Anterior cingulate cortex (tissue), 58 donors: ENCODE data around the gene FRY.

Source experiments
- DNase-seq, 58 donors: peaks; one replicate each; lab custom pipeline; 2025; lab: John Stamatoyannopoulos, UW

Gene FRY

GRCh38 chr13:32282096-32282711, 250.6 kb downstream of the FRY start:
- no peak for DNase-seq

DNA sequence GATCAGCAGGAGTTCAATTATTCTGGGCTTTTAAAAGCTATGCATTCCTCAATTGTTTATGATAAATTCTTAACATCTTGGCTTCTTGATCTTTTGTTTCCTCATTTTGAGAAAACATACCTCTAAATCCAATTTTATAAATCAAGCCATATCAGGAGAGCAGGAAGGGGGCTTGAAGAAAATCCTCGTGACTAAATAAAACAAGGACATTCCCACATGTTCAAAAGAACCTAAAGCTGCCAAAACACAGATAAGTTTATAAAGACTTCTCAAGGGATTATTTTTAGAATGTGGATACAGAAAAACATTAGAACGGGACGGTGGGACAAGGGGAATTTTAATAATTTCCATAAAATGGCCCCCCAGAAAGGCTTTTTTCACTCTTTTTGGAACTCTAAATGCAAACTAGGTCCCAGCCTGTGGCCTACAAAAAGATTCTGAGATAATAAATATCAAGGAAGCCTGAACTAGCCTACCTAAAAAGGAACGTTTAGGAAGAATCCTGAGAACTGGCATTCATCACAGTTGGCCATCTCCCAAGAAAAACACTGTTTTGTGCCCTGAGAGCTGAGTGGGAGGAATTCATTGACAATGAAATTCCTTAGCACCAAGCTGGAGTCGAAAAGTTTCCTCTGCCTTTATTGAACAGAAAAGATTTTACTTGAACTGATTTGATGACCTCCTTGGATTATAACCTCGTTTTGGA, 253.5 kb downstream of the FRY start:
- DNase-seq: peak in 6 of 58 donors; percentile 1 to 44 (median 4)

DNA sequence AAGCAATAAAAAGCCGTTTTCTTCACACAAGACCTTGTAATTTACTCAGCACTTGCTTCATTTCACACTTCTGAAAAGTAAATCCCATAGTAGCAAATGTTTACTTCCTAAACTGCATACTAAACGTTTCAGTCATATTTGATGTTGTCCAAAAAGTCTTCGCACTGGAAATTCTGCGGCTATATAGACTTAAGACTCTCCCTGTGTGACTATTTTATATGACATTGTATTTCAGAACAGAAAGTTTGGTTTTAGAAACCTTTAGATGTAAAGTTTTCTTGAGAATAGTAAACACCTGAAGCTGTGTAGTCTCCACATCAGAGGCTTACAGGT, 254.0 kb downstream of the FRY start:
- DNase-seq: no peak

- DNase-seq: no peak
Measured at GRCh38 chr13:32297206-32297605, 265.6 kb downstream of the FRY start.

- DNase-seq: no peak
Measured at GRCh38 chr13:32298695-32299094, 267.1 kb downstream of the FRY start.

- DNase-seq: no peak
Measured at GRCh38 chr13:32299893-32300292, 268.3 kb downstream of the FRY start.

- DNase-seq: no peak
Measured at GRCh38 chr13:32300406-32300805, 268.8 kb downstream of the FRY start.

DNA sequence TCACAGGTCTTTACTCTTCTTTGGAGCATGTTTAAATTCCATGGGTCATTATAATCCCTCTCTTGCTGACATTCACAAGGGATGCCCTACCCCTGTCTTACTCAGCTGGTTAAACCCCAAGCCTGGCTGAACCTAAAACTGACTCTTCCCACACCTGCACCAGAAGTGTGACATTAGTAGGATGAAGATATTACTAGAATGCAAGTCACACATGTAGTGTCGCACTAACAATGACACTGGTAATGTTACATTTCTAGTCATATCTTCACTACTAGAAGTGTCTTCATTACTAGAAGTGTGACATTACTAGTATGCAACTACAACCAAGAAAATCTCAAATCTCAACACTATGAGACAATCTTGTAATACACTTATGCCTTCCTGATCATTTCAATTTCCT, 269.3 kb downstream of the FRY start:
- no peak for DNase-seq

GRCh38 chr13:32302461-32302860, 270.9 kb downstream of the FRY start:
- no peak for DNase-seq

- DNase-seq: no peak
Measured at GRCh38 chr13:32305646-32306045, 274.1 kb downstream of the FRY start.

DNA sequence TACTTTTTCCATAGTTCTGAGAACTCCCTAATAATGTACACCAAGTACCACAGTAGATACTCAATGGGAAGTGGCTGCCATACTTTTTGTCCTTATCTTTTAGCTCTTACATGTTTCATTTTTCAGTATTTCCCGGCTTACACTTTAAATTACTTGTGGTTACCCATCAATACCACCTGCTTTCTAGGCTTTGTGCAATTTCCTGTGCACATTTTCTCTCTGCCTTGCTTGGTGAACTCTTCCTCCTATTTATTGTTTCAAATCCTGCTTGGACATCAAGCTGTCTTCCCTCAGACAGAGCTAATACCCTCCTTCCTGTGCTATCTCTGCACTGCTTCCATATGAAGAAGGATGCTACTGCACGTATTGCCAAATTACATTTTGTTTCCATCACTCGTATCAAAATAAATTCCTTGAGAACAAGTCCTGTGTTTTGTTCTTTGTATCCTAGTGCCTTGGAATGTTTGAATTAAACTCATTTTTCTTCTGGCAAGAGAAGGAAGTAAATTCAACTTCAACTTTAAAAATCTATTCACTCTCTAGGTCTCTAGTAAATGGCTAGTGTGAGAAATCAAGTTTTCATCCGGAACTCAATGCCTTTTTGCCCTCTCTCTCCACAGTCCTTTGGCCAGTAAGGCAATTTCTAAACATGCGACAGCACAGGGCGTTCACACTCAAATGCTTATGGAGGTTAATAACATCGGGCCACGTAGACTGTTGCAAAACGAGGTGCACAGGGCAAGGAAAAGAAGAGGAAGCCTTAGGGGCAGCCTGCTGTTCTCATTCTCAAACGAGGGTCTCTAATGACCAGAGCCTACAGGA, 277.9 kb downstream of the FRY start:
- no peak for DNase-seq

DNA sequence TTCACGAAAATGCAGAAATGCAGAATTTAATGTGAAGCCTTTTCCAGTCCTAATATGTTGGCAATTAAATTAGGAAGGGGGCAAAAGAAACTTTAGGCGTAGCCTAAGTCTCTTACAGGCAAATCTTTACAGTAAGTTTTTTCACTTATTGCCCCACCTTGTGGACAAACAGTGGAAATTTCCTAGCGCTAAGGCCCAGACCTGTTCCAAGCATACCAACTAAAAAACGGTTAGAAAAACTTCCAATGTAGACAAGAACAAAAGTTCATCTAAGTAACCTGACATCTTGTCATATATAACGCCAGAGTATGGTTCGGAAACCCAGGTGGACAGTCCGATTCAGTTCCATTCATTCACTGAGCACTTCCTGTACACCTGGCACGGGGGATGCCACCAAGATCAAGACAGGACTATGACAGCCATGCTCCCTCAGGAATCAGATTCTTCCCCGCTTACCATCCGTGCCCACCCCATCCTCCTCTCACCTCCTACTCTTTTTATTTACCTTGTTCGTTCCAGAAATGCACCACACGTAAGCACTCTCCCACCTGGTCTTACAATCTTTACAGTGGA, 278.6 kb downstream of the FRY start:
- peak in 3 of 58 donors; percentile 2 to 25 (median 25) for DNase-seq

- peak in 1 of 58 donors; percentile 4 for DNase-seq
Measured at GRCh38 chr13:32311188-32311897, 279.8 kb downstream of the FRY start.

- peak in 8 of 58 donors; percentile 2 to 48 (median 18) for DNase-seq
Measured at GRCh38 chr13:32314271-32315237, 283.0 kb downstream of the FRY start.

DNA sequence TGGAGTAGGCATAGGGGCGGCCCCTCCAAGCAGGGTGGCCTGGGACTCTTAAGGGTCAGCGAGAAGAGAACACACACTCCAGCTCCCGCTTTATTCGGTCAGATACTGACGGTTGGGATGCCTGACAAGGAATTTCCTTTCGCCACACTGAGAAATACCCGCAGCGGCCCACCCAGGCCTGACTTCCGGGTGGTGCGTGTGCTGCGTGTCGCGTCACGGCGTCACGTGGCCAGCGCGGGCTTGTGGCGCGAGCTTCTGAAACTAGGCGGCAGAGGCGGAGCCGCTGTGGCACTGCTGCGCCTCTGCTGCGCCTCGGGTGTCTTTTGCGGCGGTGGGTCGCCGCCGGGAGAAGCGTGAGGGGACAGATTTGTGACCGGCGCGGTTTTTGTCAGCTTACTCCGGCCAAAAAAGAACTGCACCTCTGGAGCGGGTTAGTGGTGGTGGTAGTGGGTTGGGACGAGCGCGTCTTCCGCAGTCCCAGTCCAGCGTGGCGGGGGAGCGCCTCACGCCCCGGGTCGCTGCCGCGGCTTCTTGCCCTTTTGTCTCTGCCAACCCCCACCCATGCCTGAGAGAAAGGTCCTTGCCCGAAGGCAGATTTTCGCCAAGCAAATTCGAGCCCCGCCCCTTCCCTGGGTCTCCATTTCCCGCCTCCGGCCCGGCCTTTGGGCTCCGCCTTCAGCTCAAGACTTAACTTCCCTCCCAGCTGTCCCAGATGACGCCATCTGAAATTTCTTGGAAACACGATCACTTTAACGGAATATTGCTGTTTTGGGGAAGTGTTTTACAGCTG, 283.9 kb downstream of the FRY start, which contains the start of the genes BRCA2 and ZAR1L:
Gene BRCA2, plus strand, starts transcription at position 271 of the 790 bp plus-strand sequence. CDS start 953 bp downstream, outside the sequence.
Gene ZAR1L, minus strand, starts transcription at position 126 of the 790 bp plus-strand sequence. CDS start 3,438 bp downstream, outside the sequence.
- peak in 57 of 58 donors; percentile 11 to 92 (median 74) for DNase-seq

DNA sequence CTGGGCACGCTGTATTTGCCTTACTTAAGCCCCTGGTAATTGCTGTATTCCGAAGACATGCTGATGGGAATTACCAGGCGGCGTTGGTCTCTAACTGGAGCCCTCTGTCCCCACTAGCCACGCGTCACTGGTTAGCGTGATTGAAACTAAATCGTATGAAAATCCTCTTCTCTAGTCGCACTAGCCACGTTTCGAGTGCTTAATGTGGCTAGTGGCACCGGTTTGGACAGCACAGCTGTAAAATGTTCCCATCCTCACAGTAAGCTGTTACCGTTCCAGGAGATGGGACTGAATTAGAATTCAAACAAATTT, 284.4 kb downstream of the FRY start:
- DNase-seq: no peak

DNA sequence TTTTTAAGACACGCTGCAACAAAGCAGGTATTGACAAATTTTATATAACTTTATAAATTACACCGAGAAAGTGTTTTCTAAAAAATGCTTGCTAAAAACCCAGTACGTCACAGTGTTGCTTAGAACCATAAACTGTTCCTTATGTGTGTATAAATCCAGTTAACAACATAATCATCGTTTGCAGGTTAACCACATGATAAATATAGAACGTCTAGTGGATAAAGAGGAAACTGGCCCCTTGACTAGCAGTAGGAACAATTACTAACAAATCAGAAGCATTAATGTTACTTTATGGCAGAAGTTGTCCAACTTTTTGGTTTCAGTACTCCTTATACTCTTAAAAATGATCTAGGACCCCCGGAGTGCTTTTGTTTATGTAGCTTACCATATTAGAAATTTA, 284.9 kb downstream of the FRY start:
- DNase-seq: no peak

- no peak for DNase-seq
Measured at GRCh38 chr13:32317716-32318465, 286.3 kb downstream of the FRY start.
